Mesenchymal stem cell (in vitro differentiated cells and primary cell): Measurements from ENCODE around the gene ENGASE.
"Not testable (repeated sequence)": the region's sequence is repeated elsewhere in the genome, so short reads cannot be mapped to it uniquely, and the experiment has no call there.

Experiments used
- DNase-seq: peaks from one replicate; pipeline ENCODE4 v3.0.0-alpha.2; 2013
- H2AFZ ChIP-seq: one replicate; pipeline ENCODE4 v1.6.1; 2013; ENCODE audit warnings: low read depth, mild to moderate bottlenecking, control low read depth, inconsistent platforms, low read length, moderate library complexity
- H2AK5ac ChIP-seq: 2 replicates; pipeline ENCODE4 v1.6.1; 2013; ENCODE audit warnings: low read length, moderate library complexity, mild to moderate bottlenecking, inconsistent platforms; ENCODE audit not compliant: severe bottlenecking
- H2BK120ac ChIP-seq: one replicate; pipeline ENCODE4 v1.6.1; 2013; ENCODE audit warnings: low read depth, mild to moderate bottlenecking, inconsistent platforms, low read length, moderate library complexity
- H2BK12ac ChIP-seq, 2 experiments: one replicate each; pipeline ENCODE4 v1.6.1; 2013; ENCODE audit warnings: inconsistent platforms in 2 of 2, low read length in 2 of 2, mild to moderate bottlenecking in 2 of 2, moderate library complexity in 2 of 2, control low read depth in 1 of 2
- H2BK15ac ChIP-seq: one replicate; pipeline ENCODE4 v1.6.1; 2013; ENCODE audit warnings: mild to moderate bottlenecking, low read depth, inconsistent platforms; ENCODE audit not compliant: poor library complexity, severe bottlenecking
- H2BK5ac ChIP-seq: 2 replicates; pipeline ENCODE4 v1.6.1; 2013; ENCODE audit warnings: low read depth, mild to moderate bottlenecking, low read length, control low read depth, inconsistent platforms; ENCODE audit not compliant: poor library complexity, severe bottlenecking
- H3K14ac ChIP-seq, 2 experiments: one replicate each; pipeline ENCODE4 v1.6.1; 2013; ENCODE audit warnings: inconsistent platforms in 2 of 2, low read length in 2 of 2, control low read depth in 1 of 2, mild to moderate bottlenecking in 1 of 2, moderate library complexity in 1 of 2
- H3K18ac ChIP-seq, 2 experiments: one replicate each; pipeline ENCODE4 v1.6.1; 2013; ENCODE audit warnings: inconsistent platforms in 2 of 2, low read length in 2 of 2, control low read depth in 1 of 2, low read depth in 1 of 2, mild to moderate bottlenecking in 1 of 2
- H3K23ac ChIP-seq, 2 experiments: one replicate each; pipeline ENCODE4 v1.6.1; 2013; ENCODE audit warnings: inconsistent platforms in 2 of 2, low read length in 2 of 2, mild to moderate bottlenecking in 2 of 2, moderate library complexity in 2 of 2, control low read depth in 1 of 2
- H3K27ac ChIP-seq: 2 replicates; pipeline ENCODE4 v1.5.1; 2013; ENCODE audit warnings: mild to moderate bottlenecking, moderate library complexity, low read length, control low read depth, inconsistent platforms; ENCODE audit not compliant: poor library complexity, severe bottlenecking
- H3K27me3 ChIP-seq, 2 experiments: 2 replicates each; pipeline versions ENCODE4 v1.6.1 to v1.7.0; 2013; ENCODE audit warnings: low read length in 2 of 2, mild to moderate bottlenecking in 2 of 2, moderate library complexity in 2 of 2, control low read depth in 1 of 2, inconsistent platforms in 1 of 2; ENCODE audit not compliant: control insufficient read depth in 1 of 2, insufficient read depth in 1 of 2
- H3K36me3 ChIP-seq, 2 experiments: 2 replicates each; pipeline versions ENCODE4 v1.6.1 to v1.7.0; 2013; ENCODE audit warnings: low read length in 2 of 2, control low read depth in 1 of 2, inconsistent platforms in 1 of 2, low read depth in 1 of 2, mild to moderate bottlenecking in 1 of 2; ENCODE audit not compliant: insufficient read depth in 2 of 2, control insufficient read depth in 1 of 2
- H3K4ac ChIP-seq, 2 experiments: one replicate each; pipeline ENCODE4 v1.6.1; 2013; ENCODE audit warnings: inconsistent platforms in 2 of 2, low read length in 2 of 2, mild to moderate bottlenecking in 2 of 2, moderate library complexity in 2 of 2, control low read depth in 1 of 2, low read depth in 1 of 2
- H3K4me1 ChIP-seq: 2 replicates; pipeline ENCODE4 v1.6.1; 2013; ENCODE audit warnings: low read depth, low read length, control low read depth; ENCODE audit not compliant: control insufficient read depth, insufficient read depth
- H3K4me2 ChIP-seq: 2 replicates; pipeline ENCODE4 v1.6.1; 2013; ENCODE audit warnings: low read length, mild to moderate bottlenecking, inconsistent platforms; ENCODE audit not compliant: poor library complexity, severe bottlenecking
- H3K4me3 ChIP-seq, 2 experiments: 2 replicates each; pipeline versions ENCODE4 v1.5.1 to v1.7.0; 2013; ENCODE audit warnings: low read length in 2 of 2, mild to moderate bottlenecking in 2 of 2, control low read depth in 1 of 2, low read depth in 1 of 2; ENCODE audit not compliant: insufficient read depth in 1 of 2
- H3K79me1 ChIP-seq: replicated peaks from 2 replicates; pipeline ENCODE4 v1.6.1; 2013; ENCODE audit warnings: mild to moderate bottlenecking, control low read depth, low read length, inconsistent platforms; ENCODE audit not compliant: poor library complexity, severe bottlenecking
- H3K9ac ChIP-seq: 2 replicates; pipeline ENCODE4 v1.7.0; 2013; ENCODE audit warnings: mild to moderate bottlenecking, low read length, moderate library complexity
- H3K9me3 ChIP-seq: 2 replicates; pipeline ENCODE4 v1.7.0; 2013; ENCODE audit warnings: mild to moderate bottlenecking, low read length; ENCODE audit not compliant: control insufficient read depth
- H4K8ac ChIP-seq: one replicate; pipeline ENCODE4 v1.6.1; 2013; ENCODE audit warnings: inconsistent platforms, mild to moderate bottlenecking, low read length, moderate library complexity
- H4K91ac ChIP-seq: one replicate; pipeline ENCODE4 v1.6.1; 2013; ENCODE audit warnings: mild to moderate bottlenecking, low read length, inconsistent platforms
- WGBS: methylation state at CpG from one replicate; pipeline ENCODE4 v1.1.7; 2013; ENCODE audit warnings: mixed read lengths; 5-methylcytosine and 5-hydroxymethylcytosine counted together

ENGASE gene

DNA sequence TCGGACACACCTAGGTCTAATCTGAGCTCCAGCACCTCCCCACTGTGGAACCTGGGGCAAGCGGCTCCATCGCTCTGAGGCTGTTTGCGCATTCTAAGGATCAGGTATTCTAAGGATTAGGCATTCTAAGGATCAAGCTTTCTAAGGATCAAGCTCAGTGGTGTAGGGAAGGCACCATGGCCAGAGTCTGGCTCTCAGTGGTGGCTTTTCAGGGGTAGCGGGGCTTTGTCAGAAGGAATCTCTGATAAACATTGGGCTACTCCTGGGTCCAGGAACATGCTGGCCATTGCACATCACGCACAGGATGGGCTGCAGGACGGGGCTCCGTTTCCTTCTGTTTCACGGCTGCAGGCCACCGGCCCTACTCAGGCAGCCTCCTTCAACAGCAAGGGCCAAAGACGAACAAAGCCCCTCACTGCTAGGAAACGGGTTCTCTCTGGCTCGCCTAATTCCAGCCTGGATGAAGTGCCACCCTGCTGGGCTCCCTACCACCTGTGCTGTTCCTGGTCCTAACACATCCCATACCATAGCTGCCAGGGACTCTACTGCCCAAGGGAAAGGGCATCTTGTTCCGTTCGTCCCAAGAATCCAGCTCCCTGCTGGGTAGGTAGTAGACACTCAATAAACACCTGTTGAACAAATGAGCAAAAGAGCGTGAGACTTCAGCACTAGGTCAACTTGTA lies 45.2 kb upstream of the ENGASE start:
- H3K23ac ChIP-seq, result no peak overlapping the region
- H2BK15ac ChIP-seq, result no peak overlapping the region
- peaks cover 2 to 38% of the 10 kb centered on the region in 2 experiments for H3K27me3 ChIP-seq
- DNase-seq, result no peak
- no peak overlapping the region for H3K14ac ChIP-seq
- H3K79me1 ChIP-seq, result no peaks in the 10 kb centered on the region
- no peak overlapping the region for H2AK5ac ChIP-seq
- no peak overlapping the region for H2BK120ac ChIP-seq
- H4K91ac ChIP-seq, result no peak overlapping the region
- H2BK5ac ChIP-seq, result no peak overlapping the region
- no peak overlapping the region for H2AFZ ChIP-seq
- H3K9me3 ChIP-seq, result no peaks in the 10 kb centered on the region
- no peak overlapping the region for H4K8ac ChIP-seq
- H2BK12ac ChIP-seq, result no peak overlapping the region
- no peaks in the 10 kb centered on the region for H3K36me3 ChIP-seq
- 88% methylated on average over 16 of the region's 16 CpGs for WGBS
- H3K4ac ChIP-seq, result no peak overlapping the region
- H3K4me3 ChIP-seq, result no peak overlapping the region
- H3K18ac ChIP-seq, result no peak overlapping the region
- H3K9ac ChIP-seq, result no peak overlapping the region
- no peak overlapping the region for H3K4me2 ChIP-seq
- H3K27ac ChIP-seq, result no peak overlapping the region
- peaks cover 40% of the 10 kb centered on the region for H3K4me1 ChIP-seq

DNA sequence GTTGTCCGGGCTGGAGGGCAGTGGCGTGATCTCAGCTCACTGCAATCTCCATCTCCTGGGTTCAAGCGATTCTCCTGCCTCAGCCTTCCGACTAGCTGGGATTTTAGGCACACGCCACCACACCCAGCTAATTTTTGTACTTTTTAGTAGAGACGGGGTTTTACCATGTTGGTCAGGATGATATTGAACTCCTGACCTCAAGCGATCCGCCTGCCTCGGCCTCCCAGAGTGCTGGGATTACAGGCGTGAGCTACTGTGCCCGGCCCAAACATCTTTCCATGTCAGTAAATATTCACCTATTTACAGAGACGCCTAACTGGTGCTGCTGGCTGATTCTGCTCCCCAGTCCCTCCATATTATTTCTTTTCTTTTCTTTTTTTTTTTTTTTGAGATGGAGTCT lies 44.0 kb upstream of the ENGASE start:
- not testable (repeated sequence) for H2BK15ac ChIP-seq, H4K8ac ChIP-seq, H2BK120ac ChIP-seq, H2BK12ac ChIP-seq, H3K14ac ChIP-seq, H3K36me3 ChIP-seq, H3K4me3 ChIP-seq, H4K91ac ChIP-seq, H3K23ac ChIP-seq, DNase-seq, H3K9me3 ChIP-seq, H2BK5ac ChIP-seq, H3K4me2 ChIP-seq, H2AFZ ChIP-seq, H3K18ac ChIP-seq, H3K79me1 ChIP-seq, H2AK5ac ChIP-seq, H3K27ac ChIP-seq, H3K9ac ChIP-seq, H3K4ac ChIP-seq
- WGBS, result 98% methylated on average over 11 of the region's 12 CpGs
- H3K27me3 ChIP-seq, result peaks cover 2 to 27% of the 10 kb centered on the region in 2 experiments
- H3K4me1 ChIP-seq, result peaks cover 29% of the 10 kb centered on the region

DNA sequence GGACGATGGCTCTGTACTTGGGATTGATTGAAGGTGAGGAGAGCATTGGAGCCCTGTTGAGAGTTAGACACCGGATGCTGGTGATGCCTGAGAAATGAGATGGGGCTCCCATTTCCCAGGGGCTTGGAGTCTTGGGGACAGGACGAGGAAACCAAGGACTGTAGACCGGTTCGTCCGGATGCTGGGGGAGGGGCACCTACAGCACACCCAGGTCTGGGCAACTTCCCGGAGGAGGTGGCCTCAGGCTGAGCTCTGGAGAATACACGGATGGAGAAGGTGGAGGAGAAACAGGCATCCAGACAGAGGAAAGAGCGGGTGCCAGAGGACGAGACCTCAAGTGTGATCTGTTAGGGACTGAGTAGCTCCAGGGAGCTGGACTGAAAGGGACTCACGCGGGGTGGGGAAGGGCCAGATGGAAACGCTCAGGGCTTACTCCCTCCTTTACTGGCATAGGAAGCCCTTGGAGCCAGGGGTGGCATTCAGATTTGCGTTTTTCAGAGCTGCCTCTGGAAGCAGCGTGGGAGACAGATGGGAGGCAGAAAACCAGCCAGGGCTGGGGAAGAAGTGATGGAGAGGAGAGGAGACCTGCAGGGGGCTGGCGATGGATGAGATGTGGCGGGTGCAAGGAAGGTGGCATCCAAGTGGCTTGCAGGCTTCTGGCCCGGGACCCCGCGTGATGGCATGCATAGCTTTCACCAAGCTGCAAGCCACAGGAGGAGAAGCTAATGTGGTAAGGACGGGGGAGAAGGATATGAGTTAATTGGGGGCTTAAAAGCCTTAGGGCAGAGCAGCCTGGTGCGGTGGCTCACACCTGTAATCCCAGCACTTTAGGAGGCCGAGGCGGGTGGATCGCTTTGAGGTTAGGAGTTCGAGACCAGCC lies 42.4 kb upstream of the ENGASE start:
- Histone ChIP-seq H2AK5ac (no peak overlapping the region), H3K14ac (no peak overlapping the region), H3K27me3 (peaks cover 2 to 25% of the 10 kb centered on the region in 2 experiments), H2BK5ac (no peak overlapping the region), H3K79me1 (no peaks in the 10 kb centered on the region), H2BK15ac (no peak overlapping the region), H2BK12ac (peak overlapping the region in 1 of 2 experiments; percentile 29), H2AFZ (no peak overlapping the region), H4K8ac (no peak overlapping the region), H3K18ac (no peak overlapping the region), H3K4ac (peak overlapping the region in 1 of 2 experiments; percentile 6), H2BK120ac (no peak overlapping the region), H3K36me3 (no peaks in the 10 kb centered on the region), H3K9ac (no peak overlapping the region), H3K4me3 (no peak overlapping the region), H3K4me2 (no peak overlapping the region), H3K9me3 (no peaks in the 10 kb centered on the region), H3K4me1 (peaks cover 23% of the 10 kb centered on the region), H3K27ac (no peak overlapping the region), H3K23ac (no peak overlapping the region), H4K91ac (peak overlapping the region; percentile 5)
- WGBS, result 88% methylated on average over 21 of the region's 26 CpGs
- DNase-seq, result no peak

DNA sequence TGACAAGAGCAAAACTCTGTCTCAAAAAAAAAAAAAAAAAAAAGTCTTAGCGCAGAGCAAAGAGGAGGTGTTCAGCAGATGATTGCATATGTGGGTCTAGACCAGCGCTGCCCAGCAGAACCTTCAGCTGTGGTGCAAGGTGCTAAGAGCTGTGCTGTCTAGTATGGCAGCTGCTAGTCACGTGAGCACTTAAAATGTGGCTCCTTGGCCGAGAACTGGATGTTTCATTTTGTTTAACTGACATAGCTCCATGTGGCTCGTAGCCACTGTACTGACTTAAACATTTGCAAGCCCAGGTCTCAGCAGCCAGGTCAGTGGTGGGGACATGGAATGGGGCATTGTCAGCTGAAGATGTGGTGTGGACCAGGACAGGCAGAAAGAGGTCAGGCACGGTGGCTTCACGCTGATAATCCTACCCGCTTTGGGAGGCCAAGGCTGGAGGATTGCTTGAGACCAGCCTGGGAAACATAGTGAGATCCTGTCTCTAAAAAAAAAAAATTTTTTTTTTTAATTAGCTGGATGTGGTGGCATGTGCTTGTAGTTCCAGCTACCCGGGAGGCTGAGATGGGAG lies 41.5 kb upstream of the ENGASE start:
- Histone ChIP-seq H3K14ac (no peak overlapping the region), H3K4ac (no peak overlapping the region), H2BK5ac (no peak overlapping the region), H3K79me1 (no peaks in the 10 kb centered on the region), H3K9ac (no peak overlapping the region), H3K36me3 (no peaks in the 10 kb centered on the region), H3K27ac (no peak overlapping the region), H2AFZ (no peak overlapping the region), H2BK120ac (no peak overlapping the region), H3K4me1 (peaks cover 14% of the 10 kb centered on the region), H3K4me2 (no peak overlapping the region), H3K18ac (no peak overlapping the region), H3K4me3 (no peak overlapping the region), H2AK5ac (no peak overlapping the region), H2BK12ac (no peak overlapping the region), H2BK15ac (no peak overlapping the region), H4K91ac (no peak overlapping the region), H3K27me3 (peaks cover 2 to 23% of the 10 kb centered on the region in 2 experiments), H4K8ac (no peak overlapping the region), H3K23ac (no peak overlapping the region), H3K9me3 (no peaks in the 10 kb centered on the region)
- DNase-seq, result no peak
- 90% methylated on average over 9 of the region's 9 CpGs for WGBS
